Panc1 (cell line): ENCODE measurements around the gene LRRC42. TPM values are rescaled to one million over a fixed set of nuclear protein-coding genes. Genes with fewer than 3 reads are reported as not detected.
"Not testable (repeated sequence)": the region's sequence is repeated elsewhere in the genome, so short reads cannot be mapped to it uniquely, and the experiment has no call there.

ENCODE experiments used
- ATAC-seq: fragments of 200-7000 bp; cut with Tn5 transposase; 2 replicates; pipeline ENCODE4 v1.9.1; 2020; ENCODE audit warnings: mild to moderate bottlenecking, moderate library complexity
- BruUV-seq: library from RNA; stranded (reverse); fragments of 400-500 nt; replicated peaks from 2 replicates; lab custom pipeline; 2021; lab: Mats Ljungman, UMichigan
- CTCF ChIA-PET: fragments of 300-600 bp; sonication (Branson Sonifier 250); formaldehyde crosslinking; loops from one replicate; lab custom pipeline; 2022; ENCODE audit warnings: antibody characterized with exemption; lab: Charles Lee
- POLR2A ChIA-PET: fragments of 300-600 bp; sonication (Branson Sonifier 250); formaldehyde crosslinking; loops from one replicate; lab custom pipeline; 2022; ENCODE audit warnings: antibody characterized with exemption; lab: Charles Lee
- DNase-seq: peaks from one replicate; pipeline ENCODE4 v3.0.0-alpha.2; 2010; ENCODE audit warnings: low read depth, low spot score
- H3K27ac ChIP-seq: 2 replicates; pipeline ENCODE4 v1.5.1; 2011; ENCODE audit warnings: mild to moderate bottlenecking, low read length, inconsistent platforms
- H3K27me3 ChIP-seq: fragments of 200-500 bp; sonication (Bioruptor generic); 2 replicates; pipeline ENCODE4 v1.6.0; 2014; ENCODE audit warnings: low read length, inconsistent platforms; ENCODE audit not compliant: control insufficient read depth, insufficient read depth
- H3K36me3 ChIP-seq: fragments of 200-500 bp; sonication (Bioruptor generic); 2 replicates; pipeline ENCODE4 v1.5.1; 2014; ENCODE audit warnings: inconsistent platforms, mild to moderate bottlenecking, low read length, moderate library complexity; ENCODE audit not compliant: control insufficient read depth, insufficient read depth
- H3K4me1 ChIP-seq: 2 replicates; pipeline ENCODE4 v1.5.1; 2011; ENCODE audit warnings: inconsistent platforms, mild to moderate bottlenecking, low read length, moderate library complexity; ENCODE audit not compliant: control insufficient read depth, insufficient read depth
- H3K4me3 ChIP-seq, 2 experiments: 2 replicates each; pipeline ENCODE4 v1.5.1; 2011 to 2012; ENCODE audit warnings: low read depth in 2 of 2, low read length in 2 of 2, mild to moderate bottlenecking in 2 of 2, inconsistent platforms in 1 of 2, moderate library complexity in 1 of 2
- H3K9me3 ChIP-seq: fragments of 200-500 bp; sonication (Bioruptor generic); 2 replicates; pipeline ENCODE4 v1.5.1; 2014; ENCODE audit warnings: low read depth, mild to moderate bottlenecking, inconsistent platforms, low read length, moderate library complexity; ENCODE audit not compliant: control insufficient read depth, insufficient read depth
- CTCF ChIP-seq: fragments of 450-650 bp; IDR thresholded peaks from 2 replicates; pipeline ENCODE4 v1.5.1; 2017; ENCODE audit warnings: mild to moderate bottlenecking
- REST ChIP-seq, 2 experiments: IDR thresholded peaks; 2 replicates each; pipeline ENCODE4 v1.6.1; 2011 to 2012; ENCODE audit warnings: low read depth in 2 of 2, control low read depth in 1 of 2, low read length in 1 of 2, mild to moderate bottlenecking in 1 of 2, moderate library complexity in 1 of 2; ENCODE audit not compliant: insufficient read depth in 1 of 2
- SIN3A ChIP-seq: IDR thresholded peaks from 2 replicates; pipeline ENCODE4 v1.6.1; 2012; ENCODE audit warnings: low read depth, mild to moderate bottlenecking, low read length, moderate library complexity, borderline replicate concordance; ENCODE audit not compliant: insufficient read depth
- TCF7L2 ChIP-seq: IDR thresholded peaks from 2 replicates; pipeline ENCODE4 v1.6.1; 2011; ENCODE audit warnings: mild to moderate bottlenecking, low read depth, low read length, inconsistent platforms
- in situ Hi-C: cut with HindIII; loops from 2 replicates; pipeline ENCODE4 v1.10.0; 2016; ENCODE audit warnings: low sequenced_read_pairs, low pct_unique_long_range_greater_than_20kb
- intact Hi-C: fragments of 100-400 bp; cut with micrococcal nuclease; formaldehyde crosslinking; loops from one replicate; pipeline ENCODE4 v1.10.0; 2022; ENCODE audit not compliant: unreplicated experiment
- total RNA-seq: library from RNA; stranded (reverse); gene quantifications from one replicate; pipeline ENCODE4 v1.2.1, GENCODE V29; 2021; ENCODE audit not compliant: unreplicated experiment

LRRC42 gene
- total RNA-seq, 1 experiment from 2014 or later = 41.0 TPM

- H3K9me3 ChIP-seq = no peaks in the 10 kb centered on the region
- no TSS peak for BruUV-seq
- peaks cover 12% of the 10 kb centered on the region for H3K4me1 ChIP-seq
- no peak overlapping the region for H3K4me3 ChIP-seq
- TF ChIP-seq CTCF (0 out of 2 replicates have a peak, but pooled peaks have one; percentile 26), SIN3A (no peak)
- ChIA-PET CTCF (no interaction called here), POLR2A (no interaction called here)
- no peak overlapping the region for H3K27ac ChIP-seq
- DNase-seq (no peak), ATAC-seq (peak; percentile 45; the same call in 1 of the 2 replicates)
- no peaks in the 10 kb centered on the region for H3K27me3 ChIP-seq
- in situ Hi-C loops = no loop called here
- H3K36me3 ChIP-seq = peaks cover 19% of the 10 kb centered on the region
- intact Hi-C loops = no loop called here
Measured at GRCh38 chr1:53967409-53968124, 21.4 kb downstream of the LRRC42 start.

GRCh38 chr1:53968125-53968513 is 22.0 kb downstream of the LRRC42 start:
- ATAC-seq (peak; percentile 82), DNase-seq (no peak)
- peaks cover 12% of the 10 kb centered on the region for H3K4me1 ChIP-seq
- intact Hi-C loops (no loop called here), in situ Hi-C loops (no loop called here)
- CTCF ChIA-PET = no interaction called here
- no peak overlapping the region for H3K4me3 ChIP-seq
- no peaks in the 10 kb centered on the region for H3K9me3 ChIP-seq
- POLR2A ChIA-PET = no interaction called here
- peaks cover 17% of the 10 kb centered on the region for H3K36me3 ChIP-seq
- no peak overlapping the region for H3K27ac ChIP-seq
- H3K27me3 ChIP-seq = no peaks in the 10 kb centered on the region
- no TSS peak for BruUV-seq
- TF ChIP-seq TCF7L2 (0 out of 2 replicates have a peak, but pooled peaks have one; percentile 20), REST (IDR thresholded peaks at IDR 0.05; ENCODE audit: insufficient read depth in 1 of 2, low read depth in 2 of 2, low read length in 1 of 2) (no peak)

GRCh38 chr1:53969323-53969722 is 23.2 kb downstream of the LRRC42 start:
- CTCF ChIA-PET, H3K27me3 ChIP-seq, BruUV-seq, ATAC-seq, POLR2A ChIA-PET, in situ Hi-C loops, H3K4me3 ChIP-seq, DNase-seq, intact Hi-C loops, H3K27ac ChIP-seq, H3K9me3 ChIP-seq: not testable (repeated sequence)
- peaks cover 14% of the 10 kb centered on the region; the same call in 1 of the 2 replicates for H3K36me3 ChIP-seq
- H3K4me1 ChIP-seq = peaks cover 12% of the 10 kb centered on the region
